SJSA1 (cell line): ENCODE data around the gene HSF2BP. TPM values are rescaled to one million over a fixed set of nuclear protein-coding genes. Genes with fewer than 3 reads are reported as not detected.
A peak's percentile ranks its signal among the peaks of the same experiment; 100 is the strongest.

Experiments
- DNase-seq, 2 experiments: peaks; one replicate each; pipeline ENCODE4 v3.0.0-alpha.2; 2015 to 2020; ENCODE audit warnings: low spot score in 2 of 2, low read depth in 1 of 2
- H3K27ac ChIP-seq: fragments of 250-450 bp; sonication (Bioruptor Pico); 2 replicates; pipeline ENCODE4 v1.5.1; 2020; ENCODE audit warnings: mild to moderate bottlenecking, moderate library complexity
- H3K27me3 ChIP-seq: fragments of 250-450 bp; sonication (Bioruptor Pico); replicated peaks from 2 replicates; pipeline ENCODE4 v1.5.1; 2020; ENCODE audit warnings: mild to moderate bottlenecking, moderate library complexity
- H3K36me3 ChIP-seq: fragments of 250-450 bp; sonication (Bioruptor Pico); 2 replicates; pipeline ENCODE4 v1.5.1; 2020; ENCODE audit warnings: mild to moderate bottlenecking
- H3K4me1 ChIP-seq: fragments of 250-450 bp; sonication (Bioruptor Pico); replicated peaks from 2 replicates; pipeline ENCODE4 v1.6.1; 2021; ENCODE audit warnings: mild to moderate bottlenecking
- H3K4me3 ChIP-seq: fragments of 250-450 bp; sonication (Bioruptor Pico); 2 replicates; pipeline ENCODE4 v1.5.1; 2020; ENCODE audit warnings: mild to moderate bottlenecking
- H3K9me3 ChIP-seq: fragments of 250-450 bp; sonication (Bioruptor Pico); replicated peaks from 2 replicates; pipeline ENCODE4 v1.5.1; 2020; ENCODE audit warnings: mild to moderate bottlenecking
- total RNA-seq: library from RNA; depleted of rRNA; stranded (reverse); fragments of >200 nt; shearing (Covaris generic); gene quantifications from 2 replicates; pipeline ENCODE4 v1.2.3, GENCODE V29; 2014

HSF2BP gene
- total RNA-seq, 1 experiment from 2014 or later, result 1.6 TPM

- DNase-seq, result no peak
- Histone ChIP-seq H3K9me3 (no peaks in the 10 kb centered on the region), H3K4me3 (no peak overlapping the region), H3K4me1 (no peaks in the 10 kb centered on the region), H3K27ac (no peak overlapping the region), H3K27me3 (no peaks in the 10 kb centered on the region), H3K36me3 (peaks cover 88% of the 10 kb centered on the region)
Observed at GRCh38 chr21:43676391-43676790, 17.1 kb upstream of the HSF2BP start.

DNA sequence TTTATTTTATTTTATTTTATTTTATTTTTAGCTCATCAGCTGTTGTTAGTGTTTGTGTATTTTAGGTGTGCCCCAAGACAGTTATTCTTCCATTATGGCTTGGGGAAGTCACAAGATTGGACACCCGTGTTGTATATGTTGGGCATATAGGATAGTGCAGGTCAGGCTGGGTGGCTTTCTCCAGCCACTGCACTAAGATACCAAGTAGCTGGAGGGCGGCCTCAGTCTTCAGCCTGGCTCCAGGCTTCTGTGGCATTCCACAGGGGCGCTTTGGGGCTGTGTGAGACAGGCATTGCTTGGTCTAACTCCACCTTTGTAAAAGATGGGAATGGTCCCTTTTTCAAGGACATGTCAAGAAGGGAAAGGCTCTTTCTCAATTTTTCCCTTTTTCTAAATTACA, 16.6 kb upstream of the HSF2BP start:
- Histone ChIP-seq H3K27me3 (no peaks in the 10 kb centered on the region), H3K27ac (no peak overlapping the region), H3K9me3 (no peaks in the 10 kb centered on the region), H3K36me3 (peaks cover 89% of the 10 kb centered on the region), H3K4me1 (no peaks in the 10 kb centered on the region), H3K4me3 (no peak overlapping the region)
- DNase-seq, result no peak

- H3K27me3 ChIP-seq, result no peaks in the 10 kb centered on the region
- H3K27ac ChIP-seq, result no peak overlapping the region
- no peaks in the 10 kb centered on the region for H3K9me3 ChIP-seq
- H3K36me3 ChIP-seq, result peaks cover 61% of the 10 kb centered on the region
- no peaks in the 10 kb centered on the region for H3K4me1 ChIP-seq
- no peak overlapping the region for H3K4me3 ChIP-seq
- no peak for DNase-seq
Observed at GRCh38 chr21:43669828-43670605, 10.7 kb upstream of the HSF2BP start.

DNA sequence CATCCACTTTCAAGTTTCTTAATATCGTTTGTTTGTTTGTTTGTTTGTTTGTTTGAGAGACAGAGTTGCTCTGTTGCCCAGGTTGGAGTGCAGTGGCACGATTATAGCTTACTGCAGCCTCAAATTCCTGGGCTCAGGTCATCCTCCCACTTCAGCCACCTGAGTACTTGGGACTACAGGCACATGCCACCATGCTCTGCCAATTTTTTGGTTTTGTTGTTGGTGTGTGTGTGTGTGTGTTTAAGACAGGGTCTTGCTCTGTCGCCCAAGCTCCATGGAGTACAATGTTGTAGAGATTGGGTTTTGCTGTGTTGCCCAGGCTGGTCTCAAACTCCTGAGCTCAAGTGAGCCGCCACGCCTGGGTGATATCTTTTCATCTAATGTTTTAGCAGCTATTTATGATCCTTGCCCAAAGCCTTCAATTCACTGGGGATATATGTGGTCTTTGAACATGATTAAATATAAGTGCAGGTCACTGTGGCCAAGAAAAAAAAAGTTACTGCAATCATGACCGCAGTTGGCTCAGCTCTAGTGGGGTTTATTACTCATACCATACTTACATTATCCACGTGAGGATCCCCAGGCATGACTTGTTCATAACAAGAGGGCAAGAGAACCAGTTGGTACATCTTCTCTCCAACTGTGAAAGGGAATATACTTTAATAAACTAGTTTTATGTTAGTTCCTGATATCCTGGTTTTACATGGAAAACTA, 8.1 kb upstream of the HSF2BP start:
- Histone ChIP-seq H3K36me3 (peaks cover 68% of the 10 kb centered on the region), H3K27me3 (no peaks in the 10 kb centered on the region), H3K27ac (no peak overlapping the region), H3K4me1 (no peaks in the 10 kb centered on the region), H3K4me3 (no peak overlapping the region), H3K9me3 (no peaks in the 10 kb centered on the region)
- DNase-seq, result no peak

DNA sequence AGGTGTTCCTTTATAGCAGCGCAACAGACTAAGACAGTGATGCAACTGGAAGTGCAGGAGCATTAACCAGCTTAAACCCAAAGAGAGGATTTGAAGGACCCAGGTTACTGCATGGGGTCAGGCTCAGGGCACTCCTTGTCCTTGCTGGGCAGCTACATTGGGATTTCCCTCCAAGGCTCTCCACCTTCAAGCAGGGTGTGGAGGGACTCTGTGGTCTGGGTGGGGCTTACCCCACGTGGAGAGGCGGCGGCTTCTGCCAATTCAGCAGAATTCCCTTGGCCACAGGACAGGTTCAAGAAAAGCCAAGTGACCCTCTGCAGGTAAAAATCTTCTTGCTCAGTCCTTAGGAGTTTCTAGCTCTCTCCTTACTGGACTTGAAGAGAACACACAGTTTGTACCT, 6.6 kb upstream of the HSF2BP start:
- no peak for DNase-seq
- peaks cover 4% of the 10 kb centered on the region; the same call in 1 of the 2 replicates for H3K4me1 ChIP-seq
- peaks cover 68% of the 10 kb centered on the region for H3K36me3 ChIP-seq

DNA sequence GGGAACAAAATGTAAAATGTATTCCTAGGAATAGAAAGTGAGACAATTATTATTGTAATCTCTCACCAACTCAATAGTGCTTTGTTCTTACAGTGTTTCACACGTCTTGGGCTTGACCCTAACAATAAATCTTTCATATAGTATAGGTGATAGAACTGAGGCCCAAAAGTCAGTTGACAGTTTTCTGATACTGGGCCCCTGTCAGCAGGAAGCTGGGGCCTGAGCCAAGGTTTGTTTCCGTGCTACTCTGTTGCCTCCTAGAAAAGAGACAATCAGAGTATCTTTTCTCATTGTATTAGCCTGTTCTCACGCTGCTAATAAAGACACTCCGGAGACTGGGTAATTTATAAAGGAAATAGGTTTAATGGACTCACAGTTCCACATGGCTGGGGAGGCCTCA, 5.1 kb upstream of the HSF2BP start:
- DNase-seq, result no peak
- Histone ChIP-seq H3K4me1 (peaks cover 12% of the 10 kb centered on the region), H3K27ac (no peak overlapping the region), H3K4me3 (no peak overlapping the region), H3K36me3 (peaks cover 61% of the 10 kb centered on the region), H3K9me3 (no peaks in the 10 kb centered on the region), H3K27me3 (no peaks in the 10 kb centered on the region)

More for the DNA sequence above, 6.6 kb upstream of the HSF2BP start:
- H3K27ac ChIP-seq, result no peak overlapping the region
- no peaks in the 10 kb centered on the region for H3K9me3 ChIP-seq
- no peak overlapping the region for H3K4me3 ChIP-seq
- no peaks in the 10 kb centered on the region for H3K27me3 ChIP-seq

GRCh38 chr21:43663033-43663432, 3.7 kb upstream of the HSF2BP start:
- H3K27me3 ChIP-seq, result no peaks in the 10 kb centered on the region
- DNase-seq, result no peak
- H3K36me3 ChIP-seq, result peaks cover 61% of the 10 kb centered on the region
- H3K27ac ChIP-seq, result no peak overlapping the region
- H3K4me3 ChIP-seq, result no peak overlapping the region
- H3K4me1 ChIP-seq, result peaks cover 22% of the 10 kb centered on the region
- no peaks in the 10 kb centered on the region for H3K9me3 ChIP-seq

GRCh38 chr21:43662286-43662685, 3.0 kb upstream of the HSF2BP start:
- Histone ChIP-seq H3K27me3 (no peaks in the 10 kb centered on the region), H3K9me3 (no peaks in the 10 kb centered on the region), H3K27ac (no peak overlapping the region), H3K4me1 (peaks cover 22% of the 10 kb centered on the region), H3K36me3 (peaks cover 61% of the 10 kb centered on the region), H3K4me3 (no peak overlapping the region)
- DNase-seq, result no peak

GRCh38 chr21:43658769-43659135, 536 bp downstream of the HSF2BP start:
- Histone ChIP-seq H3K4me3 (peak overlapping the region; percentile 95), H3K27me3 (no peaks in the 10 kb centered on the region), H3K27ac (peak overlapping the region; percentile 81), H3K9me3 (no peaks in the 10 kb centered on the region), H3K36me3 (peaks cover 32% of the 10 kb centered on the region), H3K4me1 (peaks cover 40% of the 10 kb centered on the region)
- DNase-seq, result no peak

DNA sequence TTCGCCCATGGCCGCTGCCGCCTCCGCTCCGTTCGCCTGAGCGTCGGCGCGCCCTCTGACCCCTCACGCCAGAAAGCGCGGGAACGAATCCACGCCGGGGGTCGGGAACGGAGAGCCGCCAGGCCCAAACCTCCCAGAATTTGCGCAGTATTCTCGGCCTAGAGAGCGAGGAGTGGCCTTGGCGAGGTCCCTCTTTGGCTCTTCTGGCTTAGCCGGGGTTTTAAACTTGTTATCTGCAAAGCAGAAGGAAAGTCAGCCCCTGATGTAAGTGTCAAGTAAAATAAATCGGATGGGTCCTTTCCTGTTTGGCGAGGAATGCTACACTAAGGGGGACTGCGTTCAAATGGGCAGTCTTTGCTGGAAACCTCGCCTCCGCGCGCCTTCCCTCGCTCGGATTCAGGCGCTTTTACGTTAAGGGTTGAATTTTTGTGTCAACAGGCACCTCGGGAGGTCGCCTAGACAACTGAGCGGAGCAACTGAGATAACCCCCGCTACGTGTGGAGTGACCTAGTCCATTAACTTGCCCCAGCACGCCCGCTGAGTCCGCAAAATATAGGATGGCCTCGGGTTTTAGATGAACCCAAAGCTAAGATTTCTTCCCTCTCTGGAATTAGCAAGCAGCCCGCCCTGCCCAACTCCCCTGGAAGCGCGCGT, 1.1 kb downstream of the HSF2BP start:
- Histone ChIP-seq H3K27me3 (no peaks in the 10 kb centered on the region), H3K4me1 (peaks cover 40% of the 10 kb centered on the region), H3K27ac (no peak overlapping the region; the same call in 1 of the 2 replicates), H3K4me3 (no peak overlapping the region), H3K9me3 (no peaks in the 10 kb centered on the region), H3K36me3 (peaks cover 27% of the 10 kb centered on the region)
- DNase-seq, result no peak

DNA sequence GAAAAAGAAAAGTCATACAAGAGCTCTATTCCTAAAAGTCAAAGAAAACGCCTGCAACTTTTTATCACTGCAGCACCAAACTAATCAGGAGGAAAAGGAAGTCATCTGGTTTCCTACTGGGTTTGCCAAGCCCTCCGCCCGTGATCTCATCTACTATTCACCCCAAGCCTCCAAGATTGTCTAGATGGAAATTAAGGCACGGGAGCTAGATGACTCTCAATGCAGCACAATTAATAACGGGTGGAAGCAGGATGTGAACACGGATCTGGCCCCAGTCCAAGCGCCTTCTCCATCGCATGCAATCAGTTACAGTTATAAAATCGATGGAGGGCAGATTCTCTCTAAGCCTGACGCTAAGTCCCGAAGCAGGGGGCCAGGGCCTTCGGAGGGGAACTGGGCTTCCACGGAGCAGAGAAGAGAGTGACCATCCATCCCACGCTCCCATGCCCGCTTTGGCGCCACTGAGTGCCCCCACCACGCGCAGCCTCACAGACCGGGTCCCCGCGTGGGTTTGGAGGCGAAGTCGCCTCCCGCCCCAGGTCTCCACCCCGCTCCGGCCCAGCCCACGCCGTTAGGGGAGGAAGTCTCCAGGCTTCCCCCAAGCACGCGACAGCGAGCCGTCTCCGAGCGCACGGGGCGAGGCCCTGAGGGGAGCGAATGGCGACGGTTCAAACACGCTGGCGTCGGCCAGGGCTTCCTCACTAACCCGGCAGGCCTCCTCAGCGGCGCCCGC, 1.8 kb downstream of the HSF2BP start:
- Histone ChIP-seq H3K9me3 (no peaks in the 10 kb centered on the region), H3K27me3 (no peaks in the 10 kb centered on the region), H3K27ac (no peak overlapping the region), H3K4me3 (no peak overlapping the region), H3K36me3 (peaks cover 20% of the 10 kb centered on the region), H3K4me1 (peaks cover 40% of the 10 kb centered on the region)
- no peak for DNase-seq

DNA sequence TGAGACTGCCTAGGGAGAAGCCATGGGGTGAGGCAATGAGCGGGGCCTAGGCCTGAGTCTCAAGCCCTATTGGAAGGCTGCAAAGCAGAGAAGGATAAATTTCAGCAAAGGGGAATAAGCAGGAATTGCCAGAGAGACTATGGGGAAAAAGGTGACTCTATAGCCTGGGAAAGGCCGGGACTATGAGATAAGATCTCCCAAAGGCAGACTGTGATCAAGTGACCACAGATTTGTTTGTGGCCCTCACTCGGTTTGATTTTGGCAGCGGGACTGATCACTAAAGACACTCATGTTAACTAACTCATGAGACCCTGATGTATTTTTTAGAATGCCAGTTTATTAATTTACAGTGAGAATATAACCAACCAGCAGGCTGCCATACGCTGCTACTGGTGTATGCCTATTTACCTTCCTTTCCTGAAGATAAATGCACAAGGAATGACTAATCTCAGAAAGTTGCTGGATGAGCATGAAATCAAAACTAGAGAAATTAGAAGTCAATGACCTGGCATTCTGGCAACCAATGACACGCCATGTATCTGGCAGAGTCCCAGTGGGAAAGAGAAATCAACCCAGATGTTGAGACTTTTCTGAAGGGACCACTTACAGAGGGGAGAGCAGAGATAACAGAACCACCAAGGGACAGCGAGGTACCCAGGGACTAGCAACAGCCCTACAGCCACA, 4.3 kb downstream of the HSF2BP start:
- DNase-seq, result peak; percentile 61 to 80
- Histone ChIP-seq H3K27me3 (no peaks in the 10 kb centered on the region), H3K4me3 (no peak overlapping the region), H3K4me1 (peaks cover 31% of the 10 kb centered on the region), H3K27ac (peak overlapping the region; percentile 73), H3K9me3 (no peaks in the 10 kb centered on the region), H3K36me3 (peaks cover 4% of the 10 kb centered on the region)

DNA sequence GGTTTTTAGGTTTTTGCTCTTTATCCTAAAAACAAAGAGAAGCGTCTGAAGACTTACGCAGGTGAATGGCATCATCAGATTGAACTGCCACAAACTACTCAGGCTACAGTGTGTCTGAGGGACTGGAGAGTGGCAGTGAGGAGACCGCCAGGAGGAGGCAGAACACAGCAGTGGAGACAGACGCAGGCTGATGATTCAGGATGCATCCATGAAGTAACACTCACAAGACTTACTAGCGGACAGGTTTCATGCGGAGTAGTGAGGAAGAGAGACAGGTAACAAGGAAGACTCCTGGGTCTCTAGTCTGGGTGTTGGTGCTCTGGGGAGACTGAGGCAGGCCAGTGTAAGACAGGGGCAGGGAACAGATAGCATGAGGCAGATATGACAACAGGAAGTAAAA, 5.7 kb downstream of the HSF2BP start:
- Histone ChIP-seq H3K9me3 (no peaks in the 10 kb centered on the region), H3K36me3 (no peaks in the 10 kb centered on the region), H3K4me1 (peaks cover 21% of the 10 kb centered on the region), H3K27ac (no peak overlapping the region; the same call in 1 of the 2 replicates), H3K4me3 (no peak overlapping the region), H3K27me3 (no peaks in the 10 kb centered on the region)
- DNase-seq, result no peak
